ENCODE data around the gene PAX8.
A peak's percentile ranks its signal among the peaks of the same experiment; 100 is the strongest.

The PAX8 gene

DNA sequence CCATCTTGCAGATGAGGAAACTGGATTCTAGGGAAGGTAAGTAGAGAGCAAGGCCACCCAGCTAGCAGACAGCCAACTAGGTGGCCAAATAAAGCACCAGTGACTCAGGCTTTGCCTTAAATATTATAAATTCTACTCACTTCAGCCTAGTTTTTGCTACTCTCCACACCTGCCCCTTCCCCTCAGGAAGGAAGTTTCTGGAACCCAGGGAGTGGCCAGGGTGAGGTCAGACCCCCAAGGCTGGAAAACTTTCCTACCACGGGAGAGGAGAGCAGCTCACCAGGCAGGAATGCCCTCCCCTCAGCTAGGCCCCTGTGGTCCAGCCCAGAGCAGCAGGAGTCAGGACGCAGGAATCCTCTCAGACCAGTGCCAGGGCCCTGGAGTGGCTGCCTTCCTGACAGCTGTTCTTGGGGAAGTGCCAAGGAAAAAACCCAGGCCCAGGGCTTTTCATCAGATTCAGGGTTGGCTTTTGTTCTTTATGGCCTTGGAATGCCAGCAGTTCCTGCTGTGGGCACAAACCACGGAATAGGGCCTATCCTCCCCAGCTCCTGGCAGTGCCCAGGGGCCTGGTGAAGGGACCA, 5.1 kb upstream of the PAX8 start (continued):
- TF ChIP-seq PRDM2 (tag by site-specific recombination; IDR thresholded peaks at IDR 0.05; ENCODE audit: borderline replicate concordance) (no peak), ZNF488 (tag by site-specific recombination; IDR thresholded peaks at IDR 0.05) (no peak), GLIS1 (tag by site-specific recombination; IDR thresholded peaks at IDR 0.05) (peak; percentile 55), KLF10 (tag by site-specific recombination; IDR thresholded peaks at IDR 0.05) (no peak), ZNF350 (tag by site-specific recombination; IDR thresholded peaks at IDR 0.05) (no peak), ZXDB (tag by site-specific recombination; IDR thresholded peaks at IDR 0.05) (no peak), ZNF184 (tag by site-specific recombination; IDR thresholded peaks at IDR 0.05) (no peak), ZBTB17 (tag by site-specific recombination; IDR thresholded peaks at IDR 0.05) (no peak), ZNF423 (tag by site-specific recombination; IDR thresholded peaks at IDR 0.05) (no peak), ZNF610 (tag by site-specific recombination; IDR thresholded peaks at IDR 0.05; ENCODE audit: borderline replicate concordance) (no peak), ZIC2 (tag by site-specific recombination; IDR thresholded peaks at IDR 0.05) (peak; percentile 65), MYNN (tag by site-specific recombination; IDR thresholded peaks at IDR 0.05; ENCODE audit: borderline replicate concordance) (no peak), ZBTB11 (tag by site-specific recombination; conservative IDR thresholded peaks at IDR 0.05; ENCODE audit: low read depth) (no peak), GLI2 (tag by site-specific recombination; IDR thresholded peaks at IDR 0.05; ENCODE audit: borderline replicate concordance, low read depth) (no peak), ZNF133 (tag by site-specific recombination; IDR thresholded peaks at IDR 0.05) (no peak), ZNF549 (tag by site-specific recombination; IDR thresholded peaks at IDR 0.05) (no peak), HOXA7 (CRISPR knock-in tag; IDR thresholded peaks at IDR 0.05; ENCODE audit: borderline replicate concordance) (no peak), ZNF18 (tag by site-specific recombination; IDR thresholded peaks at IDR 0.05) (no peak)
- TF ChIP-seq, protein P1, sequence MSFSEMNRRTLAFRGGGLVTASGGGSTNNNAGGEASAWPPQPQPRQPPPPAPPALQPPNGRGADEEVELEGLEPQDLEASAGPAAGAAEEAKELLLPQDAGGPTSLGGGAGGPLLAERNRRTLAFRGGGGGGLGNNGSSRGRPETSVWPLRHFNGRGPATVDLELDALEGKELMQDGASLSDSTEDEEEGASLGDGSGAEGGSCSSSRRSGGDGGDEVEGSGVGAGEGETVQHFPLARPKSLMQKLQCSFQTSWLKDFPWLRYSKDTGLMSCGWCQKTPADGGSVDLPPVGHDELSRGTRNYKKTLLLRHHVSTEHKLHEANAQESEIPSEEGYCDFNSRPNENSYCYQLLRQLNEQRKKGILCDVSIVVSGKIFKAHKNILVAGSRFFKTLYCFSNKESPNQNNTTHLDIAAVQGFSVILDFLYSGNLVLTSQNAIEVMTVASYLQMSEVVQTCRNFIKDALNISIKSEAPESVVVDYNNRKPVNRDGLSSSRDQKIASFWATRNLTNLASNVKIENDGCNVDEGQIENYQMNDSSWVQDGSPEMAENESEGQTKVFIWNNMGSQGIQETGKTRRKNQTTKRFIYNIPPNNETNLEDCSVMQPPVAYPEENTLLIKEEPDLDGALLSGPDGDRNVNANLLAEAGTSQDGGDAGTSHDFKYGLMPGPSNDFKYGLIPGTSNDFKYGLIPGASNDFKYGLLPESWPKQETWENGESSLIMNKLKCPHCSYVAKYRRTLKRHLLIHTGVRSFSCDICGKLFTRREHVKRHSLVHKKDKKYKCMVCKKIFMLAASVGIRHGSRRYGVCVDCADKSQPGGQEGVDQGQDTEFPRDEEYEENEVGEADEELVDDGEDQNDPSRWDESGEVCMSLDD (tag by site-specific recombination; IDR thresholded peaks at IDR 0.05): no peak
- TF ChIP-seq, protein P2, sequence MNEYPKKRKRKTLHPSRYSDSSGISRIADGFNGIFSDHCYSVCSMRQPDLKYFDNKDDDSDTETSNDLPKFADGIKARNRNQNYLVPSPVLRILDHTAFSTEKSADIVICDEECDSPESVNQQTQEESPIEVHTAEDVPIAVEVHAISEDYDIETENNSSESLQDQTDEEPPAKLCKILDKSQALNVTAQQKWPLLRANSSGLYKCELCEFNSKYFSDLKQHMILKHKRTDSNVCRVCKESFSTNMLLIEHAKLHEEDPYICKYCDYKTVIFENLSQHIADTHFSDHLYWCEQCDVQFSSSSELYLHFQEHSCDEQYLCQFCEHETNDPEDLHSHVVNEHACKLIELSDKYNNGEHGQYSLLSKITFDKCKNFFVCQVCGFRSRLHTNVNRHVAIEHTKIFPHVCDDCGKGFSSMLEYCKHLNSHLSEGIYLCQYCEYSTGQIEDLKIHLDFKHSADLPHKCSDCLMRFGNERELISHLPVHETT (tag by site-specific recombination; IDR thresholded peaks at IDR 0.05): no peak
